ENCODE measurements around the gene FAM120A.

The FAM120A gene

GRCh38 chr9:93565089-93565488, 113.6 kb downstream of the FAM120A start:
- DNase-seq = no peak

- peak; percentile 98 to 99 (median 99) for DNase-seq
Measured at GRCh38 chr9:93566408-93567270, 115.2 kb downstream of the FAM120A start.

- DNase-seq = no peak
Measured at GRCh38 chr9:93567271-93567959, 115.9 kb downstream of the FAM120A start.

- DNase-seq = no peak
Measured at GRCh38 chr9:93568169-93568568, 116.7 kb downstream of the FAM120A start.

- no peak for DNase-seq
Measured at GRCh38 chr9:93569621-93570174, 118.2 kb downstream of the FAM120A start.

- DNase-seq = no peak
Measured at GRCh38 chr9:93572221-93572620, 120.7 kb downstream of the FAM120A start.

- DNase-seq = no peak
Measured at GRCh38 chr9:93572636-93573515, 121.4 kb downstream of the FAM120A start.

GRCh38 chr9:93573516-93573828, 122.0 kb downstream of the FAM120A start:
- DNase-seq = no peak

- no peak for DNase-seq
Measured at GRCh38 chr9:93574091-93574899, 122.8 kb downstream of the FAM120A start.

- DNase-seq = no peak
Measured at GRCh38 chr9:93574900-93575795, 123.7 kb downstream of the FAM120A start.

- peak in 1 of 4 experiments; percentile 24 for DNase-seq
Measured at GRCh38 chr9:93575796-93576257, 124.3 kb downstream of the FAM120A start.

GRCh38 chr9:93576258-93577077, 125.0 kb downstream of the FAM120A start, which contains the start of gene PHF2:
Gene PHF2 (plus strand): TSS chr9:93576584. CDS start chr9:93576774, 190 bp downstream.
- peak in 1 of 4 experiments; percentile 39 for DNase-seq

- DNase-seq = no peak
Measured at GRCh38 chr9:93577078-93577974, 125.8 kb downstream of the FAM120A start.

- no peak for DNase-seq
Measured at GRCh38 chr9:93577975-93578682, 126.6 kb downstream of the FAM120A start.

- no peak for DNase-seq
Measured at GRCh38 chr9:93578844-93579243, 127.4 kb downstream of the FAM120A start.

GRCh38 chr9:93579711-93580516, 128.4 kb downstream of the FAM120A start:
- no peak for DNase-seq
